SK-N-SH treated with all-trans-retinoic acid at 6 μM for 48 hours (cell line): Measurements from ENCODE around the gene CD48.

Experiments used
- ATAC-seq: fragments of 200-7000 bp; cut with Tn5 transposase; 3 replicates; pipeline ENCODE4 v1.9.1; 2020; ENCODE audit warnings: mild to moderate bottlenecking, moderate library complexity
- ARNTL ChIP-seq: fragments of 450-650 bp; formaldehyde crosslinking; IDR thresholded peaks from 2 replicates; pipeline ENCODE4 v1.5.0; 2020; ENCODE audit warnings: low read depth, mild to moderate bottlenecking, moderate library complexity, borderline replicate concordance
- BACH2 ChIP-seq: fragments of 250-450 bp; sonication (Bioruptor Pico); IDR thresholded peaks from 2 replicates; pipeline ENCODE4 v1.9.0; 2021; ENCODE audit warnings: mild to moderate bottlenecking, borderline replicate concordance
- CREB5 ChIP-seq: fragments of 250-450 bp; sonication (Bioruptor Pico); IDR thresholded peaks from 2 replicates; pipeline ENCODE4 v1.5.1; 2020; ENCODE audit warnings: low read depth, mild to moderate bottlenecking, moderate library complexity
- CSDC2 ChIP-seq: fragments of 250-450 bp; sonication (Bioruptor Pico); IDR thresholded peaks from 2 replicates; pipeline ENCODE4 v1.5.0; 2020; ENCODE audit warnings: mild to moderate bottlenecking, moderate library complexity
- ESRRG ChIP-seq: fragments of 250-450 bp; sonication (Bioruptor Pico); IDR thresholded peaks from 2 replicates; pipeline ENCODE4 v1.6.1; 2021; ENCODE audit warnings: mild to moderate bottlenecking
- GLIS3 ChIP-seq: fragments of 250-450 bp; sonication (Bioruptor Pico); IDR thresholded peaks from 2 replicates; pipeline ENCODE4 v1.5.0; 2020; ENCODE audit warnings: mild to moderate bottlenecking, moderate library complexity
- ISL1 ChIP-seq: fragments of 250-450 bp; sonication (Bioruptor Pico); IDR thresholded peaks from 2 replicates; pipeline ENCODE4 v2.1.2; 2022; ENCODE audit warnings: mild to moderate bottlenecking, moderate library complexity
- OSR1 ChIP-seq: fragments of 250-450 bp; sonication (Bioruptor Pico); IDR thresholded peaks from 2 replicates; pipeline ENCODE4 v1.8.0; 2022; ENCODE audit warnings: moderate library complexity, mild to moderate bottlenecking, inconsistent platforms
- PATZ1 ChIP-seq: fragments of 250-450 bp; sonication (Bioruptor Pico); IDR thresholded peaks from 2 replicates; pipeline ENCODE4 v1.8.0; 2020; ENCODE audit warnings: mild to moderate bottlenecking, moderate library complexity, borderline replicate concordance
- POU6F1 ChIP-seq: fragments of 250-450 bp; sonication (Bioruptor Pico); IDR thresholded peaks from 2 replicates; pipeline ENCODE4 v1.8.0; 2021; ENCODE audit warnings: low read depth, mild to moderate bottlenecking, moderate library complexity, borderline replicate concordance
- PPARA ChIP-seq: fragments of 250-450 bp; sonication (Bioruptor Pico); IDR thresholded peaks from 2 replicates; pipeline ENCODE4 v1.5.0; 2020; ENCODE audit warnings: mild to moderate bottlenecking, borderline replicate concordance
- RARB ChIP-seq: fragments of 250-450 bp; sonication (Bioruptor Pico); IDR thresholded peaks from 2 replicates; pipeline ENCODE4 v1.8.0; 2021; ENCODE audit warnings: mild to moderate bottlenecking, moderate library complexity
- SNAI2 ChIP-seq: fragments of 250-450 bp; sonication (Bioruptor Pico); IDR thresholded peaks from 2 replicates; pipeline ENCODE4 v1.5.0; 2020; ENCODE audit warnings: mild to moderate bottlenecking, moderate library complexity
- TCF4 ChIP-seq: fragments of 250-450 bp; sonication (Bioruptor Pico); IDR thresholded peaks from 2 replicates; pipeline ENCODE4 v1.8.0; 2021; ENCODE audit warnings: mild to moderate bottlenecking, moderate library complexity, borderline replicate concordance
- TOX ChIP-seq: fragments of 250-450 bp; sonication (Bioruptor Pico); IDR thresholded peaks from 2 replicates; pipeline ENCODE4 v1.8.0; 2021; ENCODE audit warnings: mild to moderate bottlenecking, moderate library complexity, borderline replicate concordance
- TSHZ2 ChIP-seq: fragments of 250-450 bp; sonication (Bioruptor Pico); IDR thresholded peaks from 2 replicates; pipeline ENCODE4 v1.5.0; 2020; ENCODE audit warnings: mild to moderate bottlenecking, moderate library complexity
- ZC3H10 ChIP-seq: fragments of 250-450 bp; sonication (Bioruptor Pico); IDR thresholded peaks from 2 replicates; pipeline ENCODE4 v1.5.1; 2021; ENCODE audit warnings: mild to moderate bottlenecking, moderate library complexity
- ZFP3 ChIP-seq: fragments of 250-450 bp; sonication (Bioruptor Pico); IDR thresholded peaks from 2 replicates; pipeline ENCODE4 v1.5.0; 2020; ENCODE audit warnings: mild to moderate bottlenecking, moderate library complexity
- ZFP30 ChIP-seq: fragments of 450-650 bp; formaldehyde crosslinking; IDR thresholded peaks from 2 replicates; pipeline ENCODE4 v1.5.0; 2022; ENCODE audit warnings: mild to moderate bottlenecking, moderate library complexity
- ZNF565 ChIP-seq: fragments of 450-650 bp; formaldehyde crosslinking; conservative IDR thresholded peaks from 2 replicates; pipeline ENCODE4 v1.5.0; 2020; ENCODE audit warnings: low read depth, mild to moderate bottlenecking, moderate library complexity
- ZNF70 ChIP-seq: fragments of 450-650 bp; formaldehyde crosslinking; IDR thresholded peaks from 2 replicates; pipeline ENCODE4 v1.5.0; 2020; ENCODE audit warnings: mild to moderate bottlenecking, moderate library complexity
- ZNF8 ChIP-seq: fragments of 450-650 bp; formaldehyde crosslinking; IDR thresholded peaks from 2 replicates; pipeline ENCODE4 v1.5.0; 2020; ENCODE audit warnings: mild to moderate bottlenecking, moderate library complexity

CD48 gene

GRCh38 chr1:160711602-160712311, at the start of gene CD48:
Gene CD48 (minus strand): TSS chr1:160711822. CDS start chr1:160711763, 59 bp downstream.
- no peak for TF ChIP-seq BACH2
- TF ChIP-seq TSHZ2 = no peak
- TF ChIP-seq ZNF565 = no peak
- no peak for TF ChIP-seq CSDC2 (CRISPR knock-in tag)
- TF ChIP-seq TOX (CRISPR knock-in tag) = no peak
- TF ChIP-seq SNAI2 (CRISPR knock-in tag) = no peak
- TF ChIP-seq POU6F1 = no peak
- TF ChIP-seq PATZ1 = no peak
- no peak for TF ChIP-seq GLIS3 (CRISPR knock-in tag)
- no peak for TF ChIP-seq TCF4 (CRISPR knock-in tag)
- TF ChIP-seq ZNF70 (CRISPR knock-in tag) = no peak
- TF ChIP-seq ZC3H10 (CRISPR knock-in tag) = no peak
- TF ChIP-seq ZNF8 (CRISPR knock-in tag) = no peak
- no peak for TF ChIP-seq ARNTL (CRISPR knock-in tag)
- TF ChIP-seq CREB5 (CRISPR knock-in tag) = no peak
- TF ChIP-seq ZFP30 (CRISPR knock-in tag) = no peak
- no peak for TF ChIP-seq ESRRG (CRISPR knock-in tag)
- no peak for TF ChIP-seq ZFP3 (CRISPR knock-in tag)
- no peak for TF ChIP-seq RARB (CRISPR knock-in tag)
- TF ChIP-seq PPARA = no peak
- ATAC-seq = no peak

GRCh38 chr1:160761046-160761445, 49.4 kb upstream of the CD48 start:
- no peak for ATAC-seq
- no peak for TF ChIP-seq ESRRG (CRISPR knock-in tag)
- no peak for TF ChIP-seq ISL1 (CRISPR knock-in tag)

GRCh38 chr1:160759740-160760139, 48.1 kb upstream of the CD48 start:
- TF ChIP-seq TSHZ2 (no peak), PPARA (no peak), SNAI2 (CRISPR knock-in tag) (no peak), ZNF70 (CRISPR knock-in tag) (no peak), CREB5 (CRISPR knock-in tag) (no peak), RARB (CRISPR knock-in tag) (no peak), OSR1 (no peak)

More at GRCh38 chr1:160759740-160760139, 48.1 kb upstream of the CD48 start:
- no peak for ATAC-seq
